ENCODE measurements around the gene MRGPRF. TPM values are rescaled to one million over a fixed set of nuclear protein-coding genes. Genes with fewer than 3 reads are reported as not detected.
A peak's percentile ranks its signal among the peaks of the same experiment; 100 is the strongest.

MRGPRF gene
- total RNA-seq, 4 donors from 2014 or later: 88.9 to 213 (median 165) TPM

DNA sequence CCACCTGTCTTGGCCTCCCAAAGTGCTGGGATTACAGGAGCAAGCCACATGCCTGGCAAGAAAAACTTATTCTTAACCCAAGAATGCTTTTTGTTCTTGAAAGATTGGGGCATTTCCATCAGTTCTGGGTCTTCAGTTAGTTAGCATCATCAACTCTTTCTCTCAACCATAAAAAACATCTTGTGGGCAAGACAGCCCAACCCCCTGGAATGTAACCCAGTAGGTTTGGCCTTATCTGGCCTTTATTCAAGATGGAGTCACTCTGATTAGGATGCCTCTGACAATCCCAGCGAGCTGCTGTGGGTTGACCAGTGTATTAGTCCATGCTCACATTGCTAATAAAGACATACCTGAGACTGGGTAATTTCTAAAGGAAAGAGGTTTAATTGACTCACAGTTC is 26.5 kb upstream of the MRGPRF start:
- Histone ChIP-seq H3K9me3 (no peaks in the 10 kb centered on the region), H3K4me3 (no peak overlapping the region), H3K4me1 (peaks cover 0 to 32% (median 4%) of the 10 kb centered on the region in 3 donors), H3K27me3 (no peaks in the 10 kb centered on the region), H3K27ac (no peak overlapping the region), H3K36me3 (no peaks in the 10 kb centered on the region)
- no peak for ATAC-seq
- TF ChIP-seq POLR2AphosphoS5 (IDR thresholded peaks at IDR 0.05): no peak
- TF ChIP-seq POLR2A (IDR thresholded peaks at IDR 0.05): no peak
- TF ChIP-seq EP300 (IDR thresholded peaks at IDR 0.05): no peak
- TF ChIP-seq, protein P1, sequence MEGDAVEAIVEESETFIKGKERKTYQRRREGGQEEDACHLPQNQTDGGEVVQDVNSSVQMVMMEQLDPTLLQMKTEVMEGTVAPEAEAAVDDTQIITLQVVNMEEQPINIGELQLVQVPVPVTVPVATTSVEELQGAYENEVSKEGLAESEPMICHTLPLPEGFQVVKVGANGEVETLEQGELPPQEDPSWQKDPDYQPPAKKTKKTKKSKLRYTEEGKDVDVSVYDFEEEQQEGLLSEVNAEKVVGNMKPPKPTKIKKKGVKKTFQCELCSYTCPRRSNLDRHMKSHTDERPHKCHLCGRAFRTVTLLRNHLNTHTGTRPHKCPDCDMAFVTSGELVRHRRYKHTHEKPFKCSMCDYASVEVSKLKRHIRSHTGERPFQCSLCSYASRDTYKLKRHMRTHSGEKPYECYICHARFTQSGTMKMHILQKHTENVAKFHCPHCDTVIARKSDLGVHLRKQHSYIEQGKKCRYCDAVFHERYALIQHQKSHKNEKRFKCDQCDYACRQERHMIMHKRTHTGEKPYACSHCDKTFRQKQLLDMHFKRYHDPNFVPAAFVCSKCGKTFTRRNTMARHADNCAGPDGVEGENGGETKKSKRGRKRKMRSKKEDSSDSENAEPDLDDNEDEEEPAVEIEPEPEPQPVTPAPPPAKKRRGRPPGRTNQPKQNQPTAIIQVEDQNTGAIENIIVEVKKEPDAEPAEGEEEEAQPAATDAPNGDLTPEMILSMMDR (IDR thresholded peaks at IDR 0.05): no peak
- WGBS, 2 donors (ENCODE audit: low coverage in 1 of 2): 100% methylated on average over 1 of the region's 1 CpG; no CpG with 5 or more reads in 1 of the 2 donors

DNA sequence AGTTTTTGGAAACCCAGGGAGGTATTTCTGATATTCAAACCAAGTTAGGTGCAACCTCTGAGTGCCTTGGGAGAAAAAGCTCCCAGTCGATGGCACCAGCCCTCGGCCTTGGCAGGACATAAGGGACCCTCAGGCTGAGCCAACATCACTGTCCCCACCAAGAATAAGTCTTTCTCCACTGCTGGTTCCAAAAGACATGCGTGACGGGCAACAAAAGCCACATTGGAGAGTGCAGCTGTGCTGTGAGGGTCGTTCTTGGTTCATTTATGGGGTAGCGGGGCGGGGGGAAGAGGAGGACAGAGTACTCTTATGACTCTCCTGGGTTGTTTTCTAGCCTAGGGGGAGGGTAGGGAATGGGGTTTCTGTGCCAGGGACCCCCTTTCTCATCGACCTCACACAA is 24.5 kb upstream of the MRGPRF start:
- ATAC-seq: no peak
- Histone ChIP-seq H3K36me3 (no peaks in the 10 kb centered on the region), H3K27me3 (no peaks in the 10 kb centered on the region), H3K27ac (peak overlapping the region in 2 of 4 donors; percentile 31 to 71), H3K4me1 (peaks cover 0 to 25% (median 4%) of the 10 kb centered on the region in 3 donors), H3K4me3 (no peak overlapping the region), H3K9me3 (no peaks in the 10 kb centered on the region)
- 87% methylated on average over 4 of the region's 8 CpGs; no CpG with 5 or more reads in 1 of the 2 donors for WGBS, 2 donors (ENCODE audit: low coverage in 1 of 2)
- TF ChIP-seq POLR2A (IDR thresholded peaks at IDR 0.05) (no peak), POLR2AphosphoS5 (IDR thresholded peaks at IDR 0.05) (no peak), EP300 (IDR thresholded peaks at IDR 0.05) (no peak)
- TF ChIP-seq, protein P1 (IDR thresholded peaks at IDR 0.05): no peak

DNA sequence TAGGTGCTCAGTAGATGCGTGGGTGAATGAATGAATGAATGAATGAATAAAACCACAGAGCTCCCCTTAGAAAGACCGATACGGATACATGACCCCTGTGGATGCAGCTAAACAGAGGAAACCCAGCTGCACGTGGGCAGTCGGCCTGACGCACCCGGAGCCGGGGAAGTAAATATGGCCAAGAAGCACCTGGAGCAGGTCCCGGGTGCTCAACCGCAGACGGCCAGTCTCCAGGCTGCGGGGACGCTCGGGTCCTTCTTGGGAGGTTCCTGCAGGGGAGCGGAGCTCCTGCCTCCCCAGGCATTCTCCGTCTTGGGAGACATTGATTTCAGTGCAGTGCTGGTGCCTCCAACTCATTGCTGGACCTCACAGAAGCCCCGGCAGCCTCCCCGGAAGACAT is 24.0 kb upstream of the MRGPRF start:
- ATAC-seq: no peak
- Histone ChIP-seq H3K36me3 (no peaks in the 10 kb centered on the region), H3K4me3 (no peak overlapping the region), H3K27ac (peak overlapping the region in 1 of 4 donors; percentile 71), H3K4me1 (peaks cover 0 to 25% (median 4%) of the 10 kb centered on the region in 3 donors), H3K27me3 (no peaks in the 10 kb centered on the region), H3K9me3 (no peaks in the 10 kb centered on the region)
- TF ChIP-seq POLR2A (IDR thresholded peaks at IDR 0.05): no peak
- no peak for TF ChIP-seq POLR2AphosphoS5 (IDR thresholded peaks at IDR 0.05)
- TF ChIP-seq, protein P1 (IDR thresholded peaks at IDR 0.05): no peak
- no peak for TF ChIP-seq EP300 (IDR thresholded peaks at IDR 0.05)
- 100% methylated on average over 5 of the region's 18 CpGs; no CpG with 5 or more reads in 1 of the 2 donors for WGBS, 2 donors (ENCODE audit: low coverage in 1 of 2)

DNA sequence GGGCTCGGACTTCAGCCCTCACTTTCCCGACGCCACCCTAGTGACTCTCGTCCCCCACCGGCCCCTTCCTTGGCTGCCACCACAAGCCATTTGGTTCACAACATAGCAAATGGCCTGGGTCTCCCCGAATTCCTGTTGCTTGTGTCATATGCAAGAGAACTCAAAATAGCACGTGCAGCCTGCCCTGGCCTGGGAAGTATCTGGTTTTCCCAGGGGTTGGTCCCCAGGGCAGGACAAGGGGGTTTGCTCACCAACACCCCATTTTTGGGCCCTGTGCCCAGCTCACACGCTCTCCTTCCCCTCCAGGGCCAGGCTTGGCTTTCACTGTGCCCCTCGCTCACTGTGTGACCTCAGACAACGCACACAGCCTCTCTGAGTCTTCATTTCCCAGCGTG is 22.9 kb upstream of the MRGPRF start:
- Histone ChIP-seq H3K9me3 (no peaks in the 10 kb centered on the region), H3K27me3 (no peaks in the 10 kb centered on the region), H3K27ac (peak overlapping the region in 3 of 4 donors; percentile 64 to 72 (median 71)), H3K4me1 (peaks cover 0 to 25% (median 4%) of the 10 kb centered on the region in 3 donors), H3K36me3 (no peaks in the 10 kb centered on the region), H3K4me3 (no peak overlapping the region)
- TF ChIP-seq EP300 (IDR thresholded peaks at IDR 0.05) (no peak), POLR2AphosphoS5 (IDR thresholded peaks at IDR 0.05) (peak; percentile 42), POLR2A (IDR thresholded peaks at IDR 0.05) (no peak)
- TF ChIP-seq, protein P1 (IDR thresholded peaks at IDR 0.05): no peak
- WGBS, 2 donors (ENCODE audit: low coverage in 1 of 2): 61% methylated on average over 4 of the region's 11 CpGs; no CpG with 5 or more reads in 1 of the 2 donors
- ATAC-seq: peak; percentile 51
